SK-N-SH (cell line): ENCODE data around the gene DPP10. TPM values are rescaled to one million over a fixed set of nuclear protein-coding genes. Genes with fewer than 3 reads are reported as not detected.

Experiments used
- CTCF ChIA-PET: fragments of 300-600, 350-600 bp; formaldehyde crosslinking; extraction: SDS; loops from one replicate; lab custom pipeline; 2021; lab: Yijun Ruan, JAX
- POLR2A ChIA-PET: fragments of 350-600 bp; sonication (Branson Sonifier 250); formaldehyde crosslinking; extraction: SDS; loops from one replicate; lab custom pipeline; 2020; ENCODE audit warnings: antibody characterized with exemption, inconsistent platforms; lab: Yijun Ruan, JAX
- DNase-seq: peaks from one replicate; pipeline ENCODE4 v3.0.0; 2012
- H2AFZ ChIP-seq: fragments of 200-600 bp; sonication (generic); 2 replicates; pipeline ENCODE4 v1.8.1; 2016; ENCODE audit warnings: antibody characterized with exemption, mild to moderate bottlenecking, low read depth
- H3F3A ChIP-seq: fragments of 200-600 bp; sonication (generic); replicated peaks from 2 replicates; pipeline ENCODE3; 2016; ENCODE audit warnings: antibody characterized with exemption, mild to moderate bottlenecking; ENCODE audit not compliant: insufficient read depth
- H3K27ac ChIP-seq, 2 experiments: fragments of 200-500 bp in 1 of 2; fragments of 200-600 bp in 1 of 2; sonication (Bioruptor generic) in 1 of 2; sonication (generic), shearing (Covaris generic) in 1 of 2; 2 replicates each; pipeline versions ENCODE4 v1.5.1 to v1.6.1; 2014 to 2016; ENCODE audit warnings: low read depth in 2 of 2, inconsistent platforms in 1 of 2, low read length in 1 of 2, mild to moderate bottlenecking in 1 of 2, mixed read lengths in 1 of 2
- H3K27me3 ChIP-seq: fragments of 200-600 bp; sonication (generic), shearing (Covaris generic); 2 replicates; pipeline ENCODE4 v1.6.1; 2016; ENCODE audit warnings: mixed run types; ENCODE audit not compliant: insufficient read depth
- H3K36me3 ChIP-seq, 2 experiments: fragments of 200-500 bp in 1 of 2; fragments of 200-600 bp in 1 of 2; sonication (Bioruptor generic) in 1 of 2; sonication (generic) in 1 of 2; replicated peaks in 1 of 2; 2 replicates each; pipeline versions ENCODE3 to v1.5.1; 2014 to 2016; ENCODE audit warnings: low read length in 1 of 2, mild to moderate bottlenecking in 1 of 2; ENCODE audit not compliant: insufficient read depth in 2 of 2, control insufficient read depth in 1 of 2
- H3K4me1 ChIP-seq, 2 experiments: fragments of 200-500 bp in 1 of 2; fragments of 200-600 bp in 1 of 2; sonication (Bioruptor generic) in 1 of 2; sonication (generic), shearing (Covaris generic) in 1 of 2; 2 replicates each; pipeline versions ENCODE4 v1.5.1 to v1.6.1; 2014 to 2016; ENCODE audit warnings: low read depth in 1 of 2, low read length in 1 of 2, mixed run types in 1 of 2; ENCODE audit not compliant: insufficient read depth in 2 of 2, control insufficient read depth in 1 of 2
- H3K4me2 ChIP-seq: fragments of 200-600 bp; sonication (generic), shearing (Covaris generic); 2 replicates; pipeline ENCODE4 v1.6.1; 2017; ENCODE audit warnings: mixed run types
- H3K4me3 ChIP-seq, 2 experiments: fragments of 200-500 bp in 1 of 2; fragments of 200-600 bp in 1 of 2; sonication (Bioruptor generic) in 1 of 2; sonication (generic), shearing (Covaris generic) in 1 of 2; 2 replicates each; pipeline versions ENCODE4 v1.5.1 to v1.8.1; 2014 to 2016; ENCODE audit warnings: low read depth in 2 of 2, inconsistent platforms in 1 of 2, low read length in 1 of 2, mild to moderate bottlenecking in 1 of 2, mixed read lengths in 1 of 2, moderate library complexity in 1 of 2
- H3K79me2 ChIP-seq: fragments of 200-600 bp; sonication (generic); 2 replicates; pipeline ENCODE4 v1.8.1; 2017; ENCODE audit warnings: mild to moderate bottlenecking; ENCODE audit not compliant: insufficient read depth
- H3K9ac ChIP-seq: fragments of 200-600 bp; sonication (generic); 2 replicates; pipeline ENCODE4 v1.6.1; 2017; ENCODE audit warnings: mixed run types
- H3K9me2 ChIP-seq: fragments of 200-600 bp; sonication (generic); 2 replicates; pipeline ENCODE4 v1.6.1; 2017; ENCODE audit warnings: mixed run types
- H3K9me3 ChIP-seq: fragments of 200-600 bp; sonication (generic); 2 replicates; pipeline ENCODE4 v1.6.1; 2017; ENCODE audit warnings: mixed run types, mild to moderate bottlenecking, moderate library complexity
- H4K20me1 ChIP-seq: fragments of 200-600 bp; sonication (generic); 2 replicates; pipeline ENCODE4 v1.6.1; 2017; ENCODE audit warnings: mild to moderate bottlenecking, mixed run types; ENCODE audit not compliant: insufficient read depth
- CTCF ChIP-seq: fragments of 200-600 bp; sonication (generic); IDR thresholded peaks from 2 replicates; pipeline ENCODE4 v1.6.1; 2017; ENCODE audit warnings: antibody characterized with exemption, mild to moderate bottlenecking, moderate library complexity
- FOXJ3 ChIP-seq: sonication (generic); formaldehyde crosslinking; IDR thresholded peaks from 2 replicates; pipeline ENCODE4 v1.5.1; 2020; ENCODE audit warnings: mild to moderate bottlenecking, missing genetic modification reagents
- JUND ChIP-seq: IDR thresholded peaks from 2 replicates; pipeline ENCODE4 v1.4.0; 2012
- NFIC ChIP-seq: IDR thresholded peaks from 2 replicates; pipeline ENCODE4 v1.4.0; 2012; ENCODE audit warnings: borderline replicate concordance
- RAD21 ChIP-seq: IDR thresholded peaks from 2 replicates; pipeline ENCODE4 v1.6.1; 2012; ENCODE audit warnings: mild to moderate bottlenecking, low read length
- RFX5 ChIP-seq: IDR thresholded peaks from 2 replicates; pipeline ENCODE4 v1.6.1; 2012; ENCODE audit warnings: mild to moderate bottlenecking, improper control_type of control experiment, low read length
- RXRA ChIP-seq: IDR thresholded peaks from 2 replicates; pipeline ENCODE4 v1.4.0; 2012; ENCODE audit warnings: low read depth, mild to moderate bottlenecking, borderline replicate concordance
- SIN3A ChIP-seq: IDR thresholded peaks from 2 replicates; pipeline ENCODE4 v1.6.1; 2012; ENCODE audit warnings: low read depth, mild to moderate bottlenecking, low read length, moderate library complexity, borderline replicate concordance
- TEAD4 ChIP-seq: IDR thresholded peaks from 2 replicates; pipeline ENCODE4 v1.4.0; 2012; ENCODE audit warnings: mild to moderate bottlenecking, borderline replicate concordance; ENCODE audit not compliant: insufficient read depth
- YY1 ChIP-seq: IDR thresholded peaks from 2 replicates; pipeline ENCODE4 v1.4.0; 2012; ENCODE audit warnings: low read depth, mild to moderate bottlenecking
- WGBS: methylation state at CpG from one replicate; pipeline ENCODE4 v1.1.6; 2017; ENCODE audit warnings: low lambda C conversion rate; 5-methylcytosine and 5-hydroxymethylcytosine counted together
- polyA plus RNA-seq, 3 experiments: library from polyadenylated mRNA; depleted of rRNA; stranded (reverse); fragments of >200 nt; gene quantifications; 2 replicates each; pipeline ENCODE4 v1.2.3, GENCODE V29; 2012

The DPP10 gene
- polyA plus RNA-seq, 1 of the 3 experiments (the other 2 are of a cell fraction): not detected

- WGBS: 27% methylated on average over 3 of the region's 3 CpGs
- POLR2A ChIA-PET: no interaction called here
These were observed 92.0 kb downstream of the DPP10 start for GRCh38 chr2:114534116-114535084.

DNA sequence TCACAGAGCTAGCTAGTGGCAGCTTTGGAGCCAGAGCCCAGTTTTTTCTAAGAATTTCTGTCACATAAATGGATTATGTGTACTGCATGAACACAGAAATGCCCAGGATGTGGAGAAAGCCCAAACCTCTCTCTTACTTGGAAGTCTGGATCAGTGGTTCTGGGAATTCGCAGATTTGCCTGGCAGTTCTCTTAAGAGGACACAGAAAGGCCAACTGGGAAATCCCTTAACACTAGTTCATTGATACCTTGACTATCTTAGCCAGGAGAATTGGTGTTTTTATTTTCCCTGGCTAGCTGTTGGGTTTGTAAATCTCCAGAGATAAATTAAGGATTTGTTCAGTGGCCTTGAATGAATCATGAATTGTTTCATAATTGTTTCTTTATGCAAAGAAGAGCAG is 95.3 kb downstream of the DPP10 start:
- ChIA-PET POLR2A (no interaction called here), CTCF (no interaction called here)
- no peak overlapping the region for H3K9ac ChIP-seq
- H2AFZ ChIP-seq: no peak overlapping the region
- H4K20me1 ChIP-seq: no peaks in the 10 kb centered on the region
- H3K4me1 ChIP-seq: no peaks in the 10 kb centered on the region
- no peaks in the 10 kb centered on the region for H3K9me2 ChIP-seq
- 8% methylated on average over 1 of the region's 1 CpG for WGBS
- H3K4me3 ChIP-seq: no peak overlapping the region
- no peaks in the 10 kb centered on the region for H3K9me3 ChIP-seq
- H3K27ac ChIP-seq: no peak overlapping the region
- H3K4me2 ChIP-seq: no peak overlapping the region
- DNase-seq: no peak
- no peaks in the 10 kb centered on the region for H3K36me3 ChIP-seq
- no peaks in the 10 kb centered on the region for H3F3A ChIP-seq
- no peaks in the 10 kb centered on the region for H3K79me2 ChIP-seq
- H3K27me3 ChIP-seq: no peaks in the 10 kb centered on the region
- TF ChIP-seq RAD21 (no peak), CTCF (no peak)

More at GRCh38 chr2:114534116-114535084, 92.0 kb downstream of the DPP10 start:
- no peak overlapping the region for H3K4me3 ChIP-seq
- no peak overlapping the region for H3K9ac ChIP-seq
- H3K36me3 ChIP-seq: no peaks in the 10 kb centered on the region
- no peak overlapping the region for H3K4me2 ChIP-seq
- no peaks in the 10 kb centered on the region for H3K4me1 ChIP-seq
- TF ChIP-seq YY1: no peak
- no peak for TF ChIP-seq SIN3A
- TF ChIP-seq RXRA: no peak
- TF ChIP-seq JUND: no peak
- TF ChIP-seq NFIC: no peak
- TF ChIP-seq FOXJ3 (CRISPR knock-in tag): no peak
- no peak for TF ChIP-seq RFX5
- TF ChIP-seq TEAD4: no peak
- H3K9me3 ChIP-seq: no peaks in the 10 kb centered on the region
- no peak overlapping the region for H3K27ac ChIP-seq
- no peaks in the 10 kb centered on the region for H3K9me2 ChIP-seq
- no peak for DNase-seq
- no peak overlapping the region for H2AFZ ChIP-seq
- no peaks in the 10 kb centered on the region for H3K79me2 ChIP-seq
- no peaks in the 10 kb centered on the region for H4K20me1 ChIP-seq
- CTCF ChIA-PET: no interaction called here
- H3F3A ChIP-seq: no peaks in the 10 kb centered on the region
- H3K27me3 ChIP-seq: no peaks in the 10 kb centered on the region
